ENCODE data around the gene POLR1B. TPM values are rescaled to one million over a fixed set of nuclear protein-coding genes. Genes with fewer than 3 reads are reported as not detected.
"Not testable (repeated sequence)": the region's sequence is repeated elsewhere in the genome, so short reads cannot be mapped to it uniquely, and the experiment has no call there.

The POLR1B gene
- total RNA-seq, 1 experiment from 2014 or later, result 27.7 TPM

DNA sequence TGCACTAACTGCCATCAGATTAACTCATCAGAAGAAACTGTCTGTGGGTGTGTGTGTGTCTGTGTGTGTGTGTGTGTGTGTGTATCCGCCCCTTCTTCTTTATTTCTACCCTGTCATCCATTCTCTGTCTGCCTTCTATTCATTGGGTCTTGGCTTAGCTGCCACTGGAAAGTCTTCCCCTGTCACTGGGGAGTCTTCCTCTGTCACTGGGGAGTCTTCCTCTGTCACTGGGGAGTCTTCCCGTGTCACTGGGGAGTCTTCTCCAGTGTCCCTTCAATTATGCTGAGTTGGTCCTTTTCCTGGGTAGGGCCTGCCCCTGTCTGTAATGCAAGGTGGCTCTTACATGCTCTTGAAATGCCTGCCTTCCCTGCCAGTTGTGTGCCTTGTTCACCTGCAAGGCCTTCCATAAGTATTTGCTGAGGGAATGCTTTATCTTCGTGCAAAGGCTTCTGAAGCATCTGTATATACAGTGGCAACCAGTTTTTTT, 18.9 kb upstream of the POLR1B start:
- H3K9me2 ChIP-seq (ENCODE audit: insufficient read depth), result no peaks in the 10 kb centered on the region
- no peak overlapping the region for H3K27ac ChIP-seq
- TF ChIP-seq, protein P1, sequence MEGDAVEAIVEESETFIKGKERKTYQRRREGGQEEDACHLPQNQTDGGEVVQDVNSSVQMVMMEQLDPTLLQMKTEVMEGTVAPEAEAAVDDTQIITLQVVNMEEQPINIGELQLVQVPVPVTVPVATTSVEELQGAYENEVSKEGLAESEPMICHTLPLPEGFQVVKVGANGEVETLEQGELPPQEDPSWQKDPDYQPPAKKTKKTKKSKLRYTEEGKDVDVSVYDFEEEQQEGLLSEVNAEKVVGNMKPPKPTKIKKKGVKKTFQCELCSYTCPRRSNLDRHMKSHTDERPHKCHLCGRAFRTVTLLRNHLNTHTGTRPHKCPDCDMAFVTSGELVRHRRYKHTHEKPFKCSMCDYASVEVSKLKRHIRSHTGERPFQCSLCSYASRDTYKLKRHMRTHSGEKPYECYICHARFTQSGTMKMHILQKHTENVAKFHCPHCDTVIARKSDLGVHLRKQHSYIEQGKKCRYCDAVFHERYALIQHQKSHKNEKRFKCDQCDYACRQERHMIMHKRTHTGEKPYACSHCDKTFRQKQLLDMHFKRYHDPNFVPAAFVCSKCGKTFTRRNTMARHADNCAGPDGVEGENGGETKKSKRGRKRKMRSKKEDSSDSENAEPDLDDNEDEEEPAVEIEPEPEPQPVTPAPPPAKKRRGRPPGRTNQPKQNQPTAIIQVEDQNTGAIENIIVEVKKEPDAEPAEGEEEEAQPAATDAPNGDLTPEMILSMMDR (conservative IDR thresholded peaks at IDR 0.05), result no peak
- no peak for TF ChIP-seq EZH2 (IDR thresholded peaks at IDR 0.05; ENCODE audit: low read depth)
- no TSS peak for BruUV-seq (replicated peaks)
- no peaks in the 10 kb centered on the region for H3F3A ChIP-seq (ENCODE audit: insufficient read depth, low read depth)
- no peak overlapping the region for H3K4me2 ChIP-seq
- H3K4me1 ChIP-seq (replicated peaks; ENCODE audit: insufficient read depth), result no peaks in the 10 kb centered on the region
- no peaks in the 10 kb centered on the region for H4K20me1 ChIP-seq (ENCODE audit: insufficient read depth)
- no peak for DNase-seq
- no peaks in the 10 kb centered on the region for H3K27me3 ChIP-seq (ENCODE audit: insufficient read depth, low read depth)
- H3K4me3 ChIP-seq, result no peak overlapping the region
- no peaks in the 10 kb centered on the region for H3K79me2 ChIP-seq (ENCODE audit: low read depth)
- CTCF ChIA-PET, result no interaction called here
- no peaks in the 10 kb centered on the region for H3K36me3 ChIP-seq (ENCODE audit: low read depth)
- intact Hi-C loops (cut with micrococcal nuclease; ENCODE audit: unreplicated experiment), result no loop called here
- no peak overlapping the region for H2AFZ ChIP-seq
- POLR2A ChIA-PET (ENCODE audit: unreplicated experiment), result no interaction called here
- no peaks in the 10 kb centered on the region for H3K9me3 ChIP-seq (ENCODE audit: insufficient read depth, low read depth)

DNA sequence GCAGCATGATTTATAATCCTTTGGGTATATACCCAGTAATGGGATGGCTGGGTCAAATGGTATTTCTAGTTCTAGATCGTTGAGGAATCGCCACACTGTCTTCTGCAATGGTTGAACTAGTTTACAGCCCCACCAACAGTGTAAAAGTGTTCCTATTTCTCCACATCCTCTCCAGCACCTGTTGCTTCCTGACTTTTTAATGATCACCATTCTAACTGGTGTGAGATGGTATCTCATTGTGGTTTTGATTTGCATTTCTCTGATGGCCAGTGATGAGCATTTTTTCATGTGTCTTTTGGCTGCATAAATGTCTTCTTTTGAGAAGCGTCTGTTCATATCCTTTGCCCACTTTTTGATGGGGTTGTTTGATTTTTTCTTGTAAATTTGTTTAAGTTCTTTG, 18.0 kb upstream of the POLR1B start:
- BruUV-seq (replicated peaks); H3K27me3 ChIP-seq (ENCODE audit: insufficient read depth, low read depth); H3K4me3 ChIP-seq; H3K9me2 ChIP-seq (ENCODE audit: insufficient read depth); CTCF ChIA-PET; H3K4me2 ChIP-seq; H4K20me1 ChIP-seq (ENCODE audit: insufficient read depth); H3K79me2 ChIP-seq (ENCODE audit: low read depth); intact Hi-C loops (cut with micrococcal nuclease; ENCODE audit: unreplicated experiment); DNase-seq; POLR2A ChIA-PET (ENCODE audit: unreplicated experiment); H3K27ac ChIP-seq; H3K36me3 ChIP-seq (ENCODE audit: low read depth); H2AFZ ChIP-seq; H3K4me1 ChIP-seq (replicated peaks; ENCODE audit: insufficient read depth); H3K9me3 ChIP-seq (ENCODE audit: insufficient read depth, low read depth); H3F3A ChIP-seq (ENCODE audit: insufficient read depth, low read depth): not testable (repeated sequence)

DNA sequence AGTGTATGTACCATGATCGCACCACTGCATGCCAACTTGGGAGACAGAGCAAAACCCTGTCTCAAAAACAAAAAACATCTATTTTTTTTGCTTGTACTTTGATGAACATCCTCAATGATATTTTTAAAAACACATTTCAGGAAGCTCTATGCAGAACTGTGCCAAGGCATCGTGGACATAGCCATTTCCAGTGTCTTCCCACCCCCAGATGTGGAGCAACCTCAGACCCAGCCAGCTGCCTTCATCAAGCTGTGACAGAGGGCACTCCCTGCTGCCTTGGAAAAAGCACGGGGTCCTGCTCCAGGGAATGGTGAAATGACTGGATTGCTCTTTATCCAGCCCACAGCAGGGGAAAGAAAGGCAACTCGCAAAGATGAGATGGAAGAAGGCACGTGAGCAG, 13.7 kb upstream of the POLR1B start:
- H3K4me1 ChIP-seq (replicated peaks; ENCODE audit: insufficient read depth), result no peaks in the 10 kb centered on the region
- H3K9me3 ChIP-seq (ENCODE audit: insufficient read depth, low read depth), result no peaks in the 10 kb centered on the region
- H4K20me1 ChIP-seq (ENCODE audit: insufficient read depth), result no peaks in the 10 kb centered on the region
- no peak overlapping the region for H3K4me2 ChIP-seq
- intact Hi-C loops (cut with micrococcal nuclease; ENCODE audit: unreplicated experiment), result no loop called here
- H2AFZ ChIP-seq, result no peak overlapping the region
- TF ChIP-seq EZH2 (IDR thresholded peaks at IDR 0.05; ENCODE audit: low read depth), result no peak
- TF ChIP-seq, protein P1 (conservative IDR thresholded peaks at IDR 0.05), result no peak
- no peaks in the 10 kb centered on the region for H3K36me3 ChIP-seq (ENCODE audit: low read depth)
- no peak for DNase-seq
- ChIA-PET CTCF (no interaction called here), POLR2A (ENCODE audit: unreplicated experiment) (no interaction called here)
- no peaks in the 10 kb centered on the region for H3K9me2 ChIP-seq (ENCODE audit: insufficient read depth)
- no peak overlapping the region for H3K27ac ChIP-seq
- H3K27me3 ChIP-seq (ENCODE audit: insufficient read depth, low read depth), result no peaks in the 10 kb centered on the region
- H3K79me2 ChIP-seq (ENCODE audit: low read depth), result no peaks in the 10 kb centered on the region
- H3F3A ChIP-seq (ENCODE audit: insufficient read depth, low read depth), result no peaks in the 10 kb centered on the region
- H3K4me3 ChIP-seq, result no peak overlapping the region
- no TSS peak for BruUV-seq (replicated peaks)

DNA sequence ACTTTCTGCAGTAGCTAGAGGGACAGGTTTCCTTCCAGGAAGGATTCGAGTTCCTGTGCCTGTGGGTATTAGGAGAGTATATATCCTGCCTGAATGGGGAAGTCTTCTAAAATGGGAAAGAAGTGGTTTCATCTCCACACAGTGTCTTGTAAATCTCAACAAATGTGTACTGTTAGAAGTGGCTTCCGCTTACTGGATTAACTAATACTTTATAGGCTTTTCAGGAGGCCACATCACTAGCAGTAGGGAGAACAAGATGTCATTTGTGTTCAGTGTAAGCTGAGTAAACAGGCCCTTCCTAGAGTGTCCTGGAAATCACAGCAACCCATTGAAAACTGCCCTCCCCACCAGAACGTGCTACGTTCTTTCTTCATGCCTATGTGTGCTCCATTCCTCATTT, 12.5 kb upstream of the POLR1B start:
- H3K36me3 ChIP-seq (ENCODE audit: low read depth), result no peaks in the 10 kb centered on the region
- no peaks in the 10 kb centered on the region for H4K20me1 ChIP-seq (ENCODE audit: insufficient read depth)

More for the DNA sequence above, 12.5 kb upstream of the POLR1B start:
- H3K79me2 ChIP-seq (ENCODE audit: low read depth), result no peaks in the 10 kb centered on the region
- TF ChIP-seq, protein P1 (conservative IDR thresholded peaks at IDR 0.05), result no peak
- no peak for TF ChIP-seq EZH2 (IDR thresholded peaks at IDR 0.05; ENCODE audit: low read depth)
- H3K27ac ChIP-seq, result no peak overlapping the region
- ChIA-PET CTCF (no interaction called here), POLR2A (ENCODE audit: unreplicated experiment) (no interaction called here)
- no peaks in the 10 kb centered on the region for H3K27me3 ChIP-seq (ENCODE audit: insufficient read depth, low read depth)
- intact Hi-C loops (cut with micrococcal nuclease; ENCODE audit: unreplicated experiment), result no loop called here
- no peak overlapping the region for H3K4me3 ChIP-seq
- no peaks in the 10 kb centered on the region for H3K9me2 ChIP-seq (ENCODE audit: insufficient read depth)
- no peaks in the 10 kb centered on the region for H3F3A ChIP-seq (ENCODE audit: insufficient read depth, low read depth)
- H2AFZ ChIP-seq, result no peak overlapping the region
- DNase-seq, result no peak
- H3K9me3 ChIP-seq (ENCODE audit: insufficient read depth, low read depth), result no peaks in the 10 kb centered on the region
- no TSS peak for BruUV-seq (replicated peaks)
- H3K4me2 ChIP-seq, result no peak overlapping the region
- no peaks in the 10 kb centered on the region for H3K4me1 ChIP-seq (replicated peaks; ENCODE audit: insufficient read depth)

Measured in PC-9 (cell line).